Mucosa of rectum (tissue), 2 donors: ENCODE results near the gene ARHGAP15.
A peak's percentile ranks its signal among the peaks of the same experiment; 100 is the strongest.

ENCODE experiments used
- H3K27ac ChIP-seq, 2 donors: one replicate each; pipeline ENCODE4 v1.7.0; 2013; ENCODE audit warnings: inconsistent platforms in 2 of 2, low read depth in 2 of 2, low read length in 2 of 2
- H3K27me3 ChIP-seq, 2 donors: one replicate each; pipeline ENCODE4 v1.7.0; 2013; ENCODE audit warnings: low read length in 2 of 2; ENCODE audit not compliant: control insufficient read depth in 2 of 2, insufficient read depth in 2 of 2
- H3K36me3 ChIP-seq, 2 donors: one replicate each; pipeline ENCODE4 v1.7.0; 2013; ENCODE audit warnings: low read length in 2 of 2; ENCODE audit not compliant: control insufficient read depth in 2 of 2, insufficient read depth in 2 of 2
- H3K4me1 ChIP-seq, 2 donors: one replicate each; pipeline ENCODE4 v1.7.0; 2013; ENCODE audit warnings: low read length in 2 of 2, mild to moderate bottlenecking in 1 of 2; ENCODE audit not compliant: control insufficient read depth in 2 of 2, insufficient read depth in 2 of 2
- H3K4me3 ChIP-seq, 2 donors: one replicate each; pipeline ENCODE4 v1.7.0; 2013; ENCODE audit warnings: low read length in 2 of 2
- H3K9ac ChIP-seq, 2 donors: one replicate each; pipeline ENCODE4 v1.7.0; 2013; ENCODE audit warnings: low read length in 2 of 2, low read depth in 1 of 2, mild to moderate bottlenecking in 1 of 2
- H3K9me3 ChIP-seq, 2 donors: one replicate each; pipeline ENCODE4 v1.7.0; 2013; ENCODE audit warnings: low read length in 2 of 2; ENCODE audit not compliant: control insufficient read depth in 2 of 2
- donor health status: healthy.
- donor health status: Normal muscosa, but diverticular disease.

The ARHGAP15 gene

DNA sequence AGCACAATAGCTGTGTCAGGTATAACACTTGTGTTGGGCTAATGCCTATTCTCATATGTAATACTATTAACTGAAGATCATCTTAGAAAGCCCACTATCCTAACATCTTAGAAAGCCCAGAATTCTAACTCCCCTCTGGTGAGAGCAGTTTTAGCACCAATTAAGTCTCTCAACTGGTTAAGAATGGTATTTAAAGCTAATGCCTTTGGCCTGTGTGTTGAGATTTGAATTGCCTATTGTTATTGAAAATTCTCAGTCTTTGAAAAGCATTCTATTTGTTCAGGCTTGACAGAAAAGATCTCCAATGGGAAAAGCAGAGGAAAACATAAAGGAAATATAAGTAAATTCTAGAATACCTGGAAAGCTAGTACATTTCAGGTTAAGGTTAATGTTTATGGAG lies 352.5 kb downstream of the ARHGAP15 start:
- no peak overlapping the region for H3K9ac ChIP-seq
- peak overlapping the region; percentile 12 to 32 for H3K27ac ChIP-seq
- H3K4me3 ChIP-seq = no peak overlapping the region
- no peaks in the 10 kb centered on the region for H3K27me3 ChIP-seq
- no peaks in the 10 kb centered on the region for H3K36me3 ChIP-seq
- H3K9me3 ChIP-seq = no peaks in the 10 kb centered on the region
- H3K4me1 ChIP-seq = no peaks in the 10 kb centered on the region

DNA sequence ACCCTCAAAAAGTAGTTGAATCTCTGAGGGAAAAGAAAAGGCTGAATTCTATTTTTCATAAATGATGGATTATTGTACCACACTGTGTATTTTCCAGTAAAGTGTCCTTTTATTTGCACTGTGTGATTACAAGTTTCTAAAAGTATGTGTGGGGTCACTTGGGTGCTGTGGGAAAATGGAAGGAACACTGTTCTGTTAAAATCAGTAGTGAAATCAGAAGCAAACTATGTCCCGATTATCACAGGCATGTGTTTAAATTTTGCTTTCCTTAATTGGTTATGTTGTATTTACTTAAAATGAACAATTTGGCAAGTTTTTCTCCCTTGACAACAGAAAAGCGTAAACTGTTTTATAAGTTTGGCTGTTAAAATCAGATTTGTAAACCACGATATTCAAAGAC lies 353.1 kb downstream of the ARHGAP15 start:
- H3K36me3 ChIP-seq = no peaks in the 10 kb centered on the region
- H3K27me3 ChIP-seq = no peaks in the 10 kb centered on the region
- H3K27ac ChIP-seq = peak overlapping the region; percentile 12 to 32
- H3K4me3 ChIP-seq = no peak overlapping the region
- no peaks in the 10 kb centered on the region for H3K9me3 ChIP-seq
- no peak overlapping the region for H3K9ac ChIP-seq
- no peaks in the 10 kb centered on the region for H3K4me1 ChIP-seq

DNA sequence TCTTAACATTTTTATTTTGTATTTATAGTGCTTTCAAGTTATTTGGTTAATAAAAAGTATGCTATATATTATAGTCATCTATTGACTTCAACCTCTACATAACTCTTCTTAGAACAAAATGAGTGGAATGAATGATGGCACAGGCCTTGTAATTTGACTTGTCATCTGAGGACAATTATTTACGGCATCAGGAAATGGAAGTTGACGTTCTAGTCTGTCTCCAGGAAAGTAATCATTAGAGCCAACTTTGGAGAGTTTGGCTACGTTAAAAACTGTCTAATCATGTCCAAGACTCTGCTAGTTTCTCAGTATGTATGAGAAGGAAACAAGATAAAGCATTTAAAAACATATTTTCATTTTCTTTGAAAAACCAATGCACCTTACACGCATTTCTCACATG lies 353.6 kb downstream of the ARHGAP15 start:
- H3K4me1 ChIP-seq = no peaks in the 10 kb centered on the region
- no peak overlapping the region for H3K4me3 ChIP-seq
- H3K36me3 ChIP-seq = no peaks in the 10 kb centered on the region
- H3K27me3 ChIP-seq = no peaks in the 10 kb centered on the region
- no peaks in the 10 kb centered on the region for H3K9me3 ChIP-seq
- H3K27ac ChIP-seq = peak overlapping the region in 1 of 2 donors; percentile 20
- H3K9ac ChIP-seq = no peak overlapping the region

DNA sequence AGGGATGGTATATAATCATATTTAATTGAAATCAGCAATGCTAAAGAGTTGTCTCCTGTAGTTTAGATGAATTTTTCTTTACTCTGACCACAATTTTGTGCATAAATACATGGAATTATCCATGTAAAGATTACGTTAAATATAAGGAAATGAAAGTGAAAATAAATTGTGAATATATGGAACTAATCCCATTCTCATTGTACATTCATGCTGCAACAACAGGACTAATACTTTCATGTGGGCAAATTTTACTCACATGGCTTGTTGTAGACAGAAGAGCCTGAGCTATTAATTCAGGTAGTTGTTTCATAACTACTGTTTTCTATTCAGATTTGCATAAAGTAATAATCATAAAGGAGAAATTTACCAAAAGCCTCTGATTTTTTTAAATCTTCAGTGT lies 357.8 kb downstream of the ARHGAP15 start:
- Histone ChIP-seq H3K9me3 (no peaks in the 10 kb centered on the region), H3K27me3 (no peaks in the 10 kb centered on the region), H3K36me3 (no peaks in the 10 kb centered on the region), H3K27ac (no peak overlapping the region), H3K9ac (no peak overlapping the region), H3K4me3 (no peak overlapping the region), H3K4me1 (no peaks in the 10 kb centered on the region)

DNA sequence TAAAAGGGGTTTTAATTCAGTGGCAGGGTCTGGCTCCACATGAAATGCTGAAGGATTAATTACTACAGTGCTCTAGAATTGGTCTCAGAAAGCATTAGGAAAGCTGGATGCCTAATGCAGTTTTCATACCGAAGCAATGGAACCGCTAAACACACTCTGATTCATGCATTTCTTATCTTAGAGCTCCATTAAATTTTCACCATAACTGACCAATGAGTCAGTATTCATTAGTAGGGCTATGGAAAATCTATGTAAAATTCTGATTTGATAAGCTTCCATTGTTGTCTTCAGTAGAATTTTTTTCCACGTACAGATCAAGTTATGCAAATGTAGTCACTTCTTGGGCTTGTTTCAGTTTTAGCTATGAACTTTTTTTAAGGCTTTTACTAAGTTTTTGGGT lies 359.9 kb downstream of the ARHGAP15 start:
- Histone ChIP-seq H3K4me3 (no peak overlapping the region), H3K27ac (no peak overlapping the region), H3K9ac (no peak overlapping the region), H3K9me3 (no peaks in the 10 kb centered on the region), H3K4me1 (no peaks in the 10 kb centered on the region), H3K27me3 (no peaks in the 10 kb centered on the region), H3K36me3 (no peaks in the 10 kb centered on the region)

DNA sequence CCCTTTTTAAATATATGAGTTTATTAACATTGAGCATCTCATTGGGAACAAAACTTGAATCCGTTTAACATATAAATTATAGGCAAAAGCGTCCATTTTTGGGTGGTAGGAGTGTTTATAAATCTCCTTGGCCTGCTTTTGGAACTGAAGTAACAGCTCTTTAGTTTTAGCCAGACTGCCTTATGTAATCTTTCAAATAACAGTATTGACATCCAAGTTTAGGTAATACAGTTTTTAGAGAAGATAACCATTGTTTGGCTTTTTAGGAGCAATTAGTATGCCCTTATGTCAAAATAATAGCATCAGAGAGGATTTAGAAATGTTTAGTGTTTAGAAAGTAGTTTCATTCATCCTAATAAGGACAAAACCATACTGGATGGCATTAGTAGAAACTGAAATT lies 361.9 kb downstream of the ARHGAP15 start:
- no peak overlapping the region for H3K9ac ChIP-seq
- no peaks in the 10 kb centered on the region for H3K4me1 ChIP-seq
- H3K4me3 ChIP-seq = no peak overlapping the region
- no peaks in the 10 kb centered on the region for H3K36me3 ChIP-seq
- H3K9me3 ChIP-seq = no peaks in the 10 kb centered on the region
- no peak overlapping the region for H3K27ac ChIP-seq
- H3K27me3 ChIP-seq = no peaks in the 10 kb centered on the region

DNA sequence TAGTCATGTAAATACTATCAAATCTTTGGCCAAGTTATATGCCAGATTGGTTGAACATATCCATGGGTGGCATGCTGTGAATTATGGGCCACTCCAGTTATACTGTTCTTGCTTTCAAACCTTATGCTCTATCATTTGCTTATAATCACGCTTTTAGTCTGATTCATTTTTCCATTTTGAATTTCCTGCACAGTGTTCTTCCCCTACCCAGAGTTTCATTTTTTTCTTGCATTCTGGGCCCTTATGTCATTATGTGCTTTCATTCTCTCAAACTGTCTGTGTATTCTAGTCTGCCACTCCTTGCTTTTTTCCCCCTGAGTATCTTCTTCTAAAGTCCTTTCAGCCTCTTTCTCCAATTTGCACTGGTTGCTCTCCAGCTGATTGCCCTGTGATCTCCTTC lies 364.1 kb downstream of the ARHGAP15 start:
- Histone ChIP-seq H3K9me3 (no peaks in the 10 kb centered on the region), H3K36me3 (no peaks in the 10 kb centered on the region), H3K4me3 (no peak overlapping the region)

DNA sequence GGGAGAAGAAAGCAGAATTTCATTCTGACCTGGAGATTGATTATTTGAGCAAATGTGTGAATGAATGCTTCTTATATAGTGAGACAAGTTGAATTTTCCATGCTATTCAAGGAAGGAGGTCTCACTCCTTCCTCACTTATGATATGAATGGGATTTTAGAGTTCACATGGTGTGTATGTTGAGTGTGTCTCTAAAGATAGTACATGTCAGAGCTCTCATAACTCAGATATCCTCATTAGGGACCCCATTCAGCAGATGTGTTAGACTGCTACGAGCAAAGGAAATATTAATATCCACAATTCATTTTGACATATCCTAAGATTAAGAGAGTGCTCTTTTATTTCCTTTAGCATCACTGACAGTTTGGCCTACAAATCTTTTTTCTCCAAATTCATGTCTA lies 368.5 kb downstream of the ARHGAP15 start:
- Histone ChIP-seq H3K9me3 (no peaks in the 10 kb centered on the region), H3K9ac (no peak overlapping the region), H3K4me1 (no peaks in the 10 kb centered on the region), H3K4me3 (no peak overlapping the region), H3K36me3 (no peaks in the 10 kb centered on the region), H3K27me3 (no peaks in the 10 kb centered on the region), H3K27ac (no peak overlapping the region)

More for the DNA sequence above, 364.1 kb downstream of the ARHGAP15 start:
- Histone ChIP-seq H3K27ac (no peak overlapping the region), H3K9ac (no peak overlapping the region), H3K27me3 (no peaks in the 10 kb centered on the region), H3K4me1 (no peaks in the 10 kb centered on the region)

DNA sequence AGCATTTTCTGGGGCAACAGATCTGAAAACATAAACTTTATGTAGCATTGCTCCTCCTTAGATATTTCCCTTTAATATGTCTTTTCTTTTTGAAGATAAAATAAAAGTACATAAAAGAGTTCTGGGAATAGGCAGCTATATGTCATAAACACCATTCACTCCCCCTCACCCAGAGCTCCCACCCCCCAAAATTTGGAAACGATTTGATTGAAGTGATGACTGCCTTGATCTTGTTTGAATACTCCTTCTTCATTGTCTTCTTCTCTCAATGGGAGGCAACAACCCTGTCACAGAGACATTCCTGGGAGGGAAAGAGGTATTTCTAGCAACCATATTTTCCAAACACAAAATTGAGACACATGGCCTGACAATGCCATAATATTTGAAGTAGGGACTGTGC lies 369.3 kb downstream of the ARHGAP15 start:
- Histone ChIP-seq H3K4me1 (no peaks in the 10 kb centered on the region), H3K9me3 (no peaks in the 10 kb centered on the region), H3K9ac (no peak overlapping the region), H3K36me3 (no peaks in the 10 kb centered on the region), H3K27me3 (no peaks in the 10 kb centered on the region), H3K4me3 (no peak overlapping the region), H3K27ac (no peak overlapping the region)

DNA sequence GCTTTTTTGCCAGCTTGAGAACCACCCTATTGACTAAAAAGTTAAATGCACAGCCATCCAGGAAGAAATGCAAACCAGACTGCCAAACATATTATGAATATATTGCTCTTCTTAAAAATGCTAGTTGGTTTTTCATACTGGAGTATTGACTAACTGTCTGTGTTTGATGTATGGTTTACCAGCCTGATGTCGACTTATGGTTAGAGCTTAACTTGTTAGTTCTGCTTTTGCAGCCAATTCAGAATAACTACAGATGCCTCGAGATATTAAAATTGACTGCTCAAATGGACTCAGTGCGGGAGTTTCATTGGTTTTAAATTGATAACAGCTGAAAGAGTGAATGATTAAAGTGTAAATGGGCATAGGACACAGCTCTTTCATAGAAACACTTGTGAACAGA lies 369.8 kb downstream of the ARHGAP15 start:
- Histone ChIP-seq H3K9ac (no peak overlapping the region), H3K36me3 (no peaks in the 10 kb centered on the region), H3K4me1 (no peaks in the 10 kb centered on the region), H3K27ac (no peak overlapping the region), H3K27me3 (no peaks in the 10 kb centered on the region), H3K9me3 (no peaks in the 10 kb centered on the region), H3K4me3 (no peak overlapping the region)

DNA sequence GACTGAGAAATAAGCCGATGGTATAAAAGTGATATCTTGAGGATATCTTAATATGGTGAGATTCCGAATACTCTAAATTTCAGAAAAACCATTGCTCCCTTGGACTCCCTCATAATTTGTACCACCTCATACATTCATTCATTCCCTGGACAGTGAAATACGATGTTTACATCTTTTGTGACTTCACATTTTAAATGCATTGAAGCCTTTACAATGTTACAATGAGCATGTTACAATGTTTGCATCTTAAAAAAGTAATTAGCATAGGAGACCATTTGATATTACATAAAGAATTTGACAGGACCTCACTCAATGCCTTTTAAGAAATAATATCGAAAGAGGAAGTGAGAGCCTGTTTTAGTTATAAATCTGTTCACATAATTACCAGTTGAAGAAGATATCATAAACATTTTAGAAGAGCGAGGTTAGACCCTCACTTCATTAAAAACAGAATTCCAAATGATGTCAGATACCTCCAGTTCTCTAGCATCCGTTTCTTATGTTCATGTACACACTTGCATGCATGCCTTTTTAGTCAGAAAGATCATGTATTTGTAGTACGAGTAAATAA lies 372.0 kb downstream of the ARHGAP15 start:
- H3K9me3 ChIP-seq = no peaks in the 10 kb centered on the region
- no peaks in the 10 kb centered on the region for H3K36me3 ChIP-seq
- H3K4me1 ChIP-seq = no peaks in the 10 kb centered on the region
- no peak overlapping the region for H3K27ac ChIP-seq
- H3K27me3 ChIP-seq = no peaks in the 10 kb centered on the region
- H3K4me3 ChIP-seq = no peak overlapping the region
- H3K9ac ChIP-seq = no peak overlapping the region
